RWPE2 (cell line): ENCODE data around the gene KRTAP10-4.
A peak's percentile ranks its signal among the peaks of the same experiment; 100 is the strongest.

ENCODE experiments used
- ATAC-seq: fragments of 200-7000 bp; cut with Tn5 transposase; 3 replicates; pipeline ENCODE4 v1.9.1; 2021; ENCODE audit warnings: low read depth
- DNase-seq: peaks from one replicate; pipeline ENCODE4 v3.0.0-alpha.2; 2020; ENCODE audit warnings: low spot score
- H3K27ac ChIP-seq: fragments of 450-650 bp; 2 replicates; pipeline ENCODE4 v1.5.1; 2017; ENCODE audit warnings: mild to moderate bottlenecking; ENCODE audit not compliant: poor library complexity, severe bottlenecking
- H3K27me3 ChIP-seq: fragments of 250-450 bp; sonication (Bioruptor Pico); 2 replicates; pipeline ENCODE4 v1.5.1; 2021; ENCODE audit warnings: mild to moderate bottlenecking, moderate library complexity; ENCODE audit not compliant: insufficient read depth, poor library complexity, severe bottlenecking
- H3K36me3 ChIP-seq: fragments of 250-450 bp; sonication (Bioruptor Pico); 2 replicates; pipeline ENCODE4 v1.5.1; 2020; ENCODE audit warnings: low read depth, mild to moderate bottlenecking, moderate library complexity
- H3K4me1 ChIP-seq: fragments of 250-450 bp; sonication (Bioruptor Pico); 2 replicates; pipeline ENCODE4 v1.5.1; 2021; ENCODE audit warnings: mild to moderate bottlenecking, moderate library complexity; ENCODE audit not compliant: insufficient read depth, poor library complexity, severe bottlenecking
- H3K4me3 ChIP-seq: fragments of 250-450 bp; sonication (Bioruptor Pico); 2 replicates; pipeline ENCODE4 v1.5.1; 2021; ENCODE audit warnings: mild to moderate bottlenecking, moderate library complexity; ENCODE audit not compliant: severe bottlenecking
- H3K9me3 ChIP-seq: fragments of 250-450 bp; sonication (Bioruptor Pico); 2 replicates; pipeline ENCODE4 v1.5.1; 2021; ENCODE audit warnings: mild to moderate bottlenecking, moderate library complexity; ENCODE audit not compliant: severe bottlenecking
- CTCF ChIP-seq: fragments of 450-650 bp; IDR thresholded peaks from one replicate; pipeline ENCODE4 v1.5.1; 2017; ENCODE audit warnings: mild to moderate bottlenecking, moderate library complexity; ENCODE audit not compliant: poor library complexity, severe bottlenecking

Gene KRTAP10-4

GRCh38 chr21:44529503-44530125 lies 43.9 kb upstream of the KRTAP10-4 start:
- no peak for DNase-seq
- Histone ChIP-seq H3K9me3 (peaks cover under 1% of the 10 kb centered on the region), H3K27ac (no peak overlapping the region), H3K27me3 (no peaks in the 10 kb centered on the region), H3K4me3 (no peak overlapping the region), H3K4me1 (no peaks in the 10 kb centered on the region), H3K36me3 (no peaks in the 10 kb centered on the region)
- no peak for ATAC-seq
- TF ChIP-seq CTCF, result no peak

- H3K36me3 ChIP-seq, result no peaks in the 10 kb centered on the region
- no peak overlapping the region for H3K27ac ChIP-seq
- no peaks in the 10 kb centered on the region for H3K27me3 ChIP-seq
- DNase-seq (peak; percentile 40), ATAC-seq (no peak)
- no peaks in the 10 kb centered on the region for H3K9me3 ChIP-seq
- no peaks in the 10 kb centered on the region for H3K4me1 ChIP-seq
- no peak overlapping the region for H3K4me3 ChIP-seq
- TF ChIP-seq CTCF, result no peak
Measured at GRCh38 chr21:44530221-44530902, 43.2 kb upstream of the KRTAP10-4 start.

- TF ChIP-seq CTCF, result no peak
- DNase-seq (no peak), ATAC-seq (no peak)
- no peaks in the 10 kb centered on the region for H3K36me3 ChIP-seq
- H3K4me3 ChIP-seq, result no peak overlapping the region
- H3K4me1 ChIP-seq, result no peaks in the 10 kb centered on the region
- H3K27ac ChIP-seq, result no peak overlapping the region
- H3K9me3 ChIP-seq, result no peaks in the 10 kb centered on the region
- H3K27me3 ChIP-seq, result no peaks in the 10 kb centered on the region
Measured at GRCh38 chr21:44530903-44531605, 42.5 kb upstream of the KRTAP10-4 start.

- ATAC-seq (no peak), DNase-seq (peak; percentile 45)
- Histone ChIP-seq H3K9me3 (no peaks in the 10 kb centered on the region), H3K36me3 (no peaks in the 10 kb centered on the region), H3K4me3 (no peak overlapping the region), H3K27me3 (no peaks in the 10 kb centered on the region), H3K4me1 (no peaks in the 10 kb centered on the region), H3K27ac (no peak overlapping the region)
- no peak for TF ChIP-seq CTCF
Measured at GRCh38 chr21:44531606-44532564, 41.6 kb upstream of the KRTAP10-4 start.
